Parathyroid adenoma (tissue), 2 donors: ENCODE measurements around the gene TNFAIP8L3.

Experiments used
- H2AFZ ChIP-seq: fragments of 300-600 bp; sonication (generic); one replicate; pipeline ENCODE4 v1.7.0; 2017; ENCODE audit warnings: antibody characterized with exemption, mild to moderate bottlenecking
- H3K27ac ChIP-seq: fragments of 300-600 bp; sonication (generic); one replicate; pipeline ENCODE4 v1.7.0; 2017
- H3K27me3 ChIP-seq: fragments of 300-600 bp; sonication (generic); one replicate; pipeline ENCODE4 v1.7.0; 2017; ENCODE audit warnings: low read length; ENCODE audit not compliant: control insufficient read depth, insufficient read depth
- H3K36me3 ChIP-seq: fragments of 300-600 bp; sonication (generic); one replicate; pipeline ENCODE4 v1.7.0; 2017; ENCODE audit warnings: low read length; ENCODE audit not compliant: control insufficient read depth, insufficient read depth
- H3K4me1 ChIP-seq: fragments of 300-600 bp; sonication (generic); one replicate; pipeline ENCODE4 v1.7.0; 2017; ENCODE audit warnings: control low read depth
- H3K4me2 ChIP-seq: fragments of 300-600 bp; sonication (generic); one replicate; pipeline ENCODE4 v1.7.0; 2017; ENCODE audit warnings: low read length
- H3K4me3 ChIP-seq: fragments of 300-600 bp; sonication (generic); one replicate; pipeline ENCODE4 v1.7.0; 2017; ENCODE audit warnings: low read depth, low read length
- H3K79me2 ChIP-seq: fragments of 300-600 bp; sonication (generic); one replicate; pipeline ENCODE4 v1.7.0; 2017; ENCODE audit warnings: control low read depth
- H3K9ac ChIP-seq: fragments of 300-600 bp; sonication (generic); one replicate; pipeline ENCODE4 v1.7.0; 2017; ENCODE audit warnings: mild to moderate bottlenecking
- H3K9me3 ChIP-seq: fragments of 300-600 bp; sonication (generic); one replicate; pipeline ENCODE4 v1.7.0; 2017; ENCODE audit warnings: low read length; ENCODE audit not compliant: control insufficient read depth
- CTCF ChIP-seq: fragments of 300-600 bp; sonication (generic); IDR thresholded peaks from one replicate; pipeline ENCODE4 v1.7.0; 2017; ENCODE audit warnings: antibody characterized with exemption, mild to moderate bottlenecking
- donor health status: primary hyperparathyroidism.

The TNFAIP8L3 gene

DNA sequence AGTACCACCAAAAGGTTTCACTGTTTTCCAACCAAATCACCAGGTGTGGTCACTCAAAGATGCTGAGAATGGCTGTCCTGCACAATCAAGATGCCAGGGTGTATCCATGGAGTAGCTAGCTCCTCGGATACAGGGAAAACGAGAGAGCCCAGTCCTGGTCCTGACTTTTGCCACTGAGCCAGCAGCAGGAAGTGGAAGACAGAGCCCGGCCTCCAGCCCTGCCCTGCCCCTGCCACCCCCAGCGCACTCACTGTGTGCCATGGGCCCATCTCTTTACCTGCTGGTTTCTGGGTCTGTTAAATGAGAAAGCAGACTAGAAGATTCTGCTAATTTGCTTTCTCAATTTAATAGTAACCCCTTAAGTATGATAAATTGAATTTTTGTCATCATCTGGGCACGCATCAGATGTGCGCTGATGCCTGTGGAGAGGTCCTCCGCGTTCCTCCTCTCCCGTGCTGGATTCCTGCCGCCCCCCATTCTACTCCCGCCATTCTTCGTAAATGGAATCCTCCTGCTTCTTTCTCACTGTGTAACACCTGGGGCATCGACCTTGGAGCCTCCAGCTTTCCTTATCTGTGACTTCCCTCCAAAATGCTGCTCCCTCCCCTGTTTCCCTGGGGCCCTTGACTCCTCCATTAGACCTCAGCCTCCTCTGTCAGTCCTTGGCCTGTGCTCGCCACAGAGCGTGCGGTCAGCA, 18.0 kb downstream of the TNFAIP8L3 start:
- H3K4me3 ChIP-seq, result no peak overlapping the region
- TF ChIP-seq CTCF, result no peak

GRCh38 chr15:51075826-51076523, 18.7 kb downstream of the TNFAIP8L3 start:
- H3K4me3 ChIP-seq, result no peak overlapping the region
- H3K27me3 ChIP-seq, result no peaks in the 10 kb centered on the region
- H3K4me2 ChIP-seq, result no peak overlapping the region
- H3K36me3 ChIP-seq, result no peaks in the 10 kb centered on the region
- no peaks in the 10 kb centered on the region for H3K9me3 ChIP-seq
- no peak overlapping the region for H2AFZ ChIP-seq
- TF ChIP-seq CTCF, result no peak
- no peak overlapping the region for H3K27ac ChIP-seq
- no peak overlapping the region for H3K9ac ChIP-seq
- no peaks in the 10 kb centered on the region for H3K79me2 ChIP-seq
- no peaks in the 10 kb centered on the region for H3K4me1 ChIP-seq

More for the DNA sequence above, 18.0 kb downstream of the TNFAIP8L3 start:
- H3K79me2 ChIP-seq, result no peaks in the 10 kb centered on the region
- no peaks in the 10 kb centered on the region for H3K4me1 ChIP-seq
- no peak overlapping the region for H2AFZ ChIP-seq
- H3K9ac ChIP-seq, result no peak overlapping the region
- H3K4me2 ChIP-seq, result no peak overlapping the region
- no peak overlapping the region for H3K27ac ChIP-seq
- no peaks in the 10 kb centered on the region for H3K36me3 ChIP-seq
- no peaks in the 10 kb centered on the region for H3K27me3 ChIP-seq
- H3K9me3 ChIP-seq, result no peaks in the 10 kb centered on the region

- H3K27me3 ChIP-seq, result no peaks in the 10 kb centered on the region
- no peaks in the 10 kb centered on the region for H3K9me3 ChIP-seq
- H3K27ac ChIP-seq, result no peak overlapping the region
- no peak for TF ChIP-seq CTCF
- H3K4me2 ChIP-seq, result no peak overlapping the region
- H3K79me2 ChIP-seq, result no peaks in the 10 kb centered on the region
- H2AFZ ChIP-seq, result no peak overlapping the region
- no peak overlapping the region for H3K4me3 ChIP-seq
- no peaks in the 10 kb centered on the region for H3K4me1 ChIP-seq
- H3K36me3 ChIP-seq, result no peaks in the 10 kb centered on the region
- no peak overlapping the region for H3K9ac ChIP-seq
Observed at GRCh38 chr15:51075364-51075763, 19.3 kb downstream of the TNFAIP8L3 start.

DNA sequence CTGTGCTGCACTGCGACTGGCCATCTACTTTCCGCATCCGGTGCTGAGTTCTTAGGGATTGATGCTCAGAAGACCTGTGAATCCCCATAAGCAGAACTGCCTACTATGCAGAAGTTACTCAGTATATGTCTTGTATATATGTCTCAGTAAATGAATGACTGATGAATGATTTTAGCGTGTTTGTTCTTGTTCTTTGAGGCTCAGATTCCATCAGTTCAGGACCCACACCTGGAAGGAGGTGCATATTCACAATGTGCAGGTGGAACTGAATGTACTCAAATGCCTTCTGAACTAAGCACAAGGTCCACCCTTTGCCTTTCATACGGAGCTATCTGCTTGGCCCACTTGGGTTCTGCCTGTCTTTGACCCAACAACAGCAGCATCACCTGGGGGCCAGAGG, 19.8 kb downstream of the TNFAIP8L3 start:
- H3K36me3 ChIP-seq, result no peaks in the 10 kb centered on the region
- no peak overlapping the region for H3K9ac ChIP-seq
- no peak for TF ChIP-seq CTCF
- H3K9me3 ChIP-seq, result no peaks in the 10 kb centered on the region
- H3K4me2 ChIP-seq, result no peak overlapping the region
- H3K79me2 ChIP-seq, result no peaks in the 10 kb centered on the region
- H3K4me1 ChIP-seq, result no peaks in the 10 kb centered on the region
- no peak overlapping the region for H3K27ac ChIP-seq
- H3K27me3 ChIP-seq, result no peaks in the 10 kb centered on the region
- no peak overlapping the region for H2AFZ ChIP-seq
- no peak overlapping the region for H3K4me3 ChIP-seq
